Activated naive CD4-positive, alpha-beta T cell treated with anti-CD3 and anti-CD28 coated beads, Interleukin-2, amount 50 U/mL, for 24 hours (primary cell): Measurements from ENCODE around the gene ZNF350.
"Not testable (repeated sequence)": the region's sequence is repeated elsewhere in the genome, so short reads cannot be mapped to it uniquely, and the experiment has no call there.

ENCODE experiments used
- H3K27ac Mint-ChIP-seq: one replicate; pipeline ENCODE4 v1.8.0; 2021; ENCODE audit warnings: mild to moderate bottlenecking, mixed read lengths
- H3K27me3 Mint-ChIP-seq: one replicate; pipeline ENCODE4 v1.8.0; 2021; ENCODE audit warnings: mixed read lengths
- H3K36me3 Mint-ChIP-seq: one replicate; pipeline ENCODE4 v1.8.0; 2021; ENCODE audit warnings: mixed read lengths
- H3K4me1 Mint-ChIP-seq: one replicate; pipeline ENCODE4 v1.8.0; 2021; ENCODE audit warnings: mixed read lengths
- H3K4me3 Mint-ChIP-seq: one replicate; pipeline ENCODE4 v1.8.0; 2021; ENCODE audit warnings: mild to moderate bottlenecking, mixed read lengths
- H3K9me3 Mint-ChIP-seq: one replicate; pipeline ENCODE4 v1.8.0; 2021; ENCODE audit warnings: mixed read lengths

ZNF350 gene

DNA sequence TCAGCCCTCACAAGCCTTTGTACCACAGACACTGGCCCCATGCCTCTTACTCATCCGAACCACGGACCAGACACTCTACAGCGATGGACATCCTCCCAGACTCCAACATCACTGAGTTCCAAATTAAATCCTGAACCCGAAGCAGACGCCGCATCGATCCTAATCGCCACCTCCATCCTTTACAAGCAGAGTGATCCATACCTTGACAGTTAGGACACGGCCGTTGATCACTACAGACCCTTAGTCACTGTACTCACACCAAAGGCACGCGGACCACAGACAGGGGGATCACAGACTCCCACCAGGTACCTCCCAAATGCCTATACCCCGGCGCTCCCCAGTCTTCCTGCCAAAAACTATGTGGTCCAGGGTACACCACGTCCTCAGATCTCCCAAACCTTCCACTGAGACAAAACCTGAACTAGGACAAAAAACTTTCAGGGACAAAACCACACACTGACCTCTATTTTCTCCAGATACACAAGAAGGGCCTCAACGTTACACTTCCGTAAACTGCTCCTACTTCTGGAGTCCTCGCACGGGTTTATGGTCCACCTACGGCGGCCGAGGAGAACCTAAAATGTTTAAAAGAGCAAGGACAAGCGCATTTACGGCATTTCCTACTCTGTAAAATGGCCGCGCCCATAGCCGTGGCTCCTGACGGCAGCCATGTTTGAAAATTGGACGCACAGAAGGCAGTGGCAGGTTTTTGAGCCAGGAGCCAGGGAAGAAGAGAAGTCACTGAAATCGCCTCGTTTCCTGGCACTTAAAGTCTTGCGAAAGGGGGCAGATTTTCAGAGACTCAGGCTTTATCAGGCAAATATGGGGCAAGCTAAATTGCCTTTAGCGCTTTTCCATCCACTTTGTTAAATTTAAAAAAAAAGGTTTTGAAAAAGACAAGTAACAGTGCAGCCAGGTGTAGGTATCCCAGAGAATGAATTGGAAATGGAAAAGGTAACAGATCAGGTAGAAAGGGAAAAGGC is at the start of gene ZNF350:
Gene ZNF350, minus strand, starts transcription at position 532 of the 983 bp plus-strand sequence. CDS start 12,480 bp downstream, outside the sequence.
- Mint-ChIP-seq H3K36me3 (peaks cover 47% of the 10 kb centered on the region), H3K4me3 (peak within 1 kb of the TSS; percentile 98), H3K9me3 (peaks cover 26% of the 10 kb centered on the region), H3K27me3 (no peaks in the 10 kb centered on the region), H3K4me1 (peaks cover 24% of the 10 kb centered on the region), H3K27ac (peak within 1 kb of the TSS; percentile 97)

DNA sequence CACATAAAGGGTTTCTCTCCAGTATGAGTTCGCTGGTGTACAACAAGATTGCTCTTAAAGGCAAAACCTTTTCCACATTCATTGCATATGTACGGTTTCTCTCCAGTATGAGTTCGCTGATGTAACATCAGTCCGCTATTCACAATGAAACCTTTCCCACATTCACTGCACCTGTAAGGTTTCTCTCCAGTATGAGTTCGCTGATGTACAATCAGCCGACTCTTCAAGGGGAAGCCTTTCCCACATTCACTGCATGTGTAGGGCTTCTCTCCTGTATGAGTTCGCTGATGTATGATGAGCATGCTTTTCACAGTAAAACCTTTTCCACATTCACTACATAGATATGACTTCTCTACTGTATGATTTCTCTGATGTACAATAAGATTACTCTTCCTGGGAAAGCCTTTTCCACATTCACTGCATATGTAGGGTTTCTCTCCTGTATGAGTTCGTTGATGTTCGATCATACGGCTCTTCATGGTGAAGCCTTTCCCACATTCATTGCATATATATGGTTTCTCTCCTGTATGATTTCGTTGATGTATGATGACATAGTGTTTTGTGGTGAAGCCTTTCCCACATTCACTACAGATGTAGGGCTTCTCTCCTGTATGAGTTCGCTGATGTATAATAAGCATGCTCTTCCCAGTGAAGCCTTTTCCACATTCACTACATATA is 47.5 kb upstream of the ZNF350 start:
- Mint-ChIP-seq H3K36me3 (peaks cover 68% of the 10 kb centered on the region), H3K27me3 (no peaks in the 10 kb centered on the region), H3K4me3 (peak overlapping the region; percentile 47), H3K27ac (no peak overlapping the region), H3K9me3 (peaks cover 42% of the 10 kb centered on the region), H3K4me1 (no peaks in the 10 kb centered on the region)

DNA sequence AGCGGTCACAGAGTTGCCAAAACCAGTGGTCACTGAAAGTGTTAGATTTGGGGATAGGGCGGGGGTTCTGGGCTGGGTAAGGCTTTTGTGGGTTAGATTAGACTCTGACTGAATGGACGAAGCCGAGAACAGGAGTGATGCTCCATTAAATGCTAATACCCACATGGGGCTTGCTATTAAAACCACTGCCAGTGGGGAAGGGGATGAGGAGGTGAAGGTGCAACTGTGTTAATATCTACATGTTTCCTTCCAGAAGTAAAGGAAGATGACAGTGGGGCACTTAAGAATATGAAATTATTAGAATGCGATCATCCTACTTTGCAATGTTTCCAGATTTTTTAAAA is 42.1 kb upstream of the ZNF350 start:
- H3K4me1 Mint-ChIP-seq: peaks cover 33% of the 10 kb centered on the region
- H3K27ac Mint-ChIP-seq: peak overlapping the region; percentile 97
- peaks cover 18% of the 10 kb centered on the region for H3K9me3 Mint-ChIP-seq
- peaks cover 61% of the 10 kb centered on the region for H3K36me3 Mint-ChIP-seq
- no peaks in the 10 kb centered on the region for H3K27me3 Mint-ChIP-seq
- peak overlapping the region; percentile 94 for H3K4me3 Mint-ChIP-seq

DNA sequence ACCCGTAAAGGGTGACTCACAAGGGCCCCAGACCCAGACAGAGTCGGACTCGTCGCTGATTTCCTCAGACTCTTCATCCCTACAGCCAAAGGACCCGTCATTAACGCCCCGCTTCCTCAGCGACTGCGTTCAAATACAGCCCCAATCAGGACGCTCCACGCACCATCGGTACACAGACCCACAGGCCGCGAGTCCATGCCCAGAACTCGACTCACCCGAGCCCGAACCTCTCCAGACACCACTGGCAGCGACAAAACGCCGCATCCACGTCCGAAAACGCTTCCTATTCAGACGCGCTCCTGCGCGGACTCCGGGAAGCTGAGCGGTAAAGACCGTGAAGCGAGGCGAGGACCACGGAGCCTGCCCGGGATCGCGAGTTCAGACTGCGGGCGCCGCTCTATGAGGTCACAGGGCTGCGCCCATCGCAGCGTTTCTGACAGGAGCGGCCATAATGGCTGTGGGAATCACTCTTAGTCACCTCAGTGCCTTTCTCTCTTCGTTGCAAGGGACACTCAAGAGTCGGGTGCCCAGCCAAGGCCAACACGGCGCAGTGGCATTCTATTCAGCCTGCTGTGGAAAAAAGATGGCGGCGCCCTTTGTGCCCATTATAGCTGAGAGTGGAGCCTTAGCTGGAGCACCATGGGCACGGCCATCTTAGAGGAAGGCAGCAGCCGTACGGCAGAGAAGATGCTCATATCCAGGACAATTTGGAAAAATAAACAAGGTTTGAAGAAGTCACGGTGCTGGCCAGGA is 41.6 kb upstream of the ZNF350 start, which contains the start of gene ZNF614:
Gene ZNF614, minus strand, starts transcription at position 353 of the 753 bp plus-strand sequence. CDS start 2,634 bp downstream, outside the sequence.
- peaks cover 33% of the 10 kb centered on the region for H3K4me1 Mint-ChIP-seq

DNA sequence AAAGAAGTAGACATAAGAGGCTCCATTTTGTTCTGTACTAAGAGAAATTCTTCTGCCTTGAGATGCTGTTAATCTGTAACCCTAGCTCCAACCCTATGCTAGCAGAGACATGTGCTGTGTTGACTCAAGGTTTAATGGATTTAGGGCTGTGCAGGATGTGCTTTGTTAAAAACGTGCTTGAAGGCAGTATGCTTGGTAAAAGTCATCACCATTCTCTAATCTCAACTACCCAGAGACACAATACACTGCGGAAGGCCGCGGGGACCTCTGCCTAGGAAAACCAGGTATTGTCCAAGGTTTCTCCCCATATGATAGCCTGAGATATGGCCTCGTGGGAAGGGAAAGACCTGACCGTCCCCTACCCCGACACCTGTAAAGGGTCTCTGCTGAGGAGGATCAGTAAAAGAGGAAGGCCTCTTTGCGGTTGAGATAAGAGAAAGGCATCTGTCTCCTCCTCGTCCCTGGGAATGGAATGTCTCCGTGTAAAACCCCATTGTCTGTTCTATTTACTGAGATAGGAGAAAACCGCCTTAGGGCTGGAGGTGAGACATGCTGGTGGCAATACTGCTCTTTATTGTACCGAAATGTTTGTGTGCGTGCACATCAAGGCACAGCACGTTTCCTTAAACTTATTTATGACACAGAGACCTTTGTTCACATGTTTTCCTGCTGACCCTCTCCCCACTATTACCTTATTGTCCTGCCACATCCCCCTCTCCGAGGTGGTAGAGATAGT is 39.8 kb upstream of the ZNF350 start:
- not testable (repeated sequence) for H3K27ac Mint-ChIP-seq, H3K27me3 Mint-ChIP-seq
- Mint-ChIP-seq H3K4me1 (peaks cover 37% of the 10 kb centered on the region), H3K36me3 (peaks cover 67% of the 10 kb centered on the region), H3K4me3 (peak overlapping the region; percentile 94), H3K9me3 (peaks cover 22% of the 10 kb centered on the region)

More for the DNA sequence above, 41.6 kb upstream of the ZNF350 start, which contains the start of gene ZNF614:
- H3K9me3 Mint-ChIP-seq: peaks cover 17% of the 10 kb centered on the region
- peak within 1 kb of the TSS; percentile 97 for H3K27ac Mint-ChIP-seq
- H3K36me3 Mint-ChIP-seq: peaks cover 63% of the 10 kb centered on the region
- H3K4me3 Mint-ChIP-seq: peak within 1 kb of the TSS; percentile 94
- no peaks in the 10 kb centered on the region for H3K27me3 Mint-ChIP-seq

DNA sequence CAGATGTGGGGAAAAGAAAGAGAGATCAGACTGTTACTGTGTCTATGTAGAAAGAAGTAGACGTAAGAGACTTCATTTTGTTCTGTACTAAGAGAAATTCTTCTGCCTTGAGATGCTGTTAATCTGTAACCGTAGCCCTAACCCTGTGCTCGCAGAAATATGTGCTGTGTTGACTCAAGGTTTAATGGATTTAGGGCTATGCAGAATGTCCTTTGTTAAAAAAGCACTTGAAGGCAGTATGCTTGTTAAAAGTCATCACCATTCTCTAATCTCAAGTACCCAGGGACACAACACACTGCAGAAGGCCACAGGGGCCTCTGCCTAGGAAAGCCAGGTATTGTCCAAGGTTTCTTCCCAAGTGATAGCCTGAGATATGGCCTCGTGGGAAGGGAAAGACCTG is 37.8 kb upstream of the ZNF350 start:
- Mint-ChIP-seq H3K36me3 (peaks cover 75% of the 10 kb centered on the region), H3K9me3 (peaks cover 20% of the 10 kb centered on the region), H3K4me1 (peaks cover 42% of the 10 kb centered on the region)
- not testable (repeated sequence) for H3K27ac Mint-ChIP-seq, H3K4me3 Mint-ChIP-seq, H3K27me3 Mint-ChIP-seq

DNA sequence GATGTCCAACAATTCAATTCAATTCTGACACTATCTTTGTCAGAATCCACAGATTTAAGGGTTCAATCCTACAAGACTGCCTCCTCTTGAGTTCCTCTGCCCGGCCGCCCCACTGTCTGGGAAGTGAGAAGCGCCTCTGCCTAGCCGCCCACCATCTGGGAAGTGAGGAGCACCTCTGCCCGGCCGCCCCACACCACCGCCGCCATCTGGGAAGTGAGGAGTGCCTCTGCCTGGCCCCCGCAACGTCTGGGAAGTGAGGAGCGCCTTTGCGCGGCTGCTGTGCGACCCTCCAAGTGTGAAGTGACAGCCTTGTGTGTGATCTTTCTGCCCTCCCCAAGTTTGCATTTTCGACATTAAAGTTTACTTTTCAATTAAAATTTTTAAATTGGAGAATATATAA is 35.6 kb upstream of the ZNF350 start:
- H3K4me1 Mint-ChIP-seq: peaks cover 25% of the 10 kb centered on the region
- no peak overlapping the region for H3K4me3 Mint-ChIP-seq
- H3K27ac Mint-ChIP-seq: no peak overlapping the region
- H3K36me3 Mint-ChIP-seq: peaks cover 84% of the 10 kb centered on the region
- peaks cover 34% of the 10 kb centered on the region for H3K9me3 Mint-ChIP-seq
- no peaks in the 10 kb centered on the region for H3K27me3 Mint-ChIP-seq

DNA sequence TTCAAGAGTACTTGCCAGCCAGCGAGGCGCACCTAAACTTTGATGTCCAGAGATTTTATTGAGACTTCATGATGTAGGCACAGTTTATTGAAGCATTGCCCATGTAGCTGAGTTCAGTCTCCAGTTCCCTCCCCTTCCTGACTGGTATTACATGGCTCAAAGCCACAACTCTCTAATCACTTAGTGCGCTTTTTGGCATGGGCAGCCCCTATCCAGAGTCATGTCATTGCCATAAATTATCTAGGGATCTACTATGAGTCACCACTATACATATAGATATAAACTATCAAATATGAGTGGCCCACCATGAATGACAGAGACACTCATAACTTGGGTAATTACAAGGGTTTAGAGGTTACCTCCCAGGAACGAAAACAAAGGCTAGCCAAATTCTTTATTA is 33.9 kb upstream of the ZNF350 start:
- peaks cover 10% of the 10 kb centered on the region for H3K4me1 Mint-ChIP-seq
- H3K27me3 Mint-ChIP-seq: no peaks in the 10 kb centered on the region
- H3K4me3 Mint-ChIP-seq: no peak overlapping the region
- no peak overlapping the region for H3K27ac Mint-ChIP-seq
- H3K36me3 Mint-ChIP-seq: peaks cover 85% of the 10 kb centered on the region
- H3K9me3 Mint-ChIP-seq: peaks cover 40% of the 10 kb centered on the region

DNA sequence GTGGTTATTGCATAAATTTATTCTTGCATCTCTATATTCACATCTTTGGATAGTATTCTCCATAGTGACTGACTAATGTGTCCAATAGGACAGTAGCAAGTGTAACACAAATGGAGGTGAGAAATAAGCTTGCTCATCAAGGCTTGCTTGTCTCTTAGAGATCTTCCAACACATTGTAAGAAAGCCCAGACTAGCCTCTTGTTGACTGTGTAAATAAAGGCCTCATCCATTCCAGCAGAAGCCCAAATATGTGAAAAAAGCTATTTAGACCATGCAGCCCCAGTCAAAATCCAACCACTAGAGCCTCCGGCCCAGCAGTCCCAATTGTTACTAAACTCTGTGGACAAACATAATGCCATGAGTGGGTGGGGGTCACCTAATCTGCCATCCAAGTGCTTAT is 24.0 kb upstream of the ZNF350 start:
- Mint-ChIP-seq H3K4me3 (no peak overlapping the region), H3K36me3 (peaks cover 28% of the 10 kb centered on the region), H3K27ac (no peak overlapping the region), H3K4me1 (peaks cover 24% of the 10 kb centered on the region), H3K9me3 (peaks cover 13% of the 10 kb centered on the region), H3K27me3 (no peaks in the 10 kb centered on the region)

DNA sequence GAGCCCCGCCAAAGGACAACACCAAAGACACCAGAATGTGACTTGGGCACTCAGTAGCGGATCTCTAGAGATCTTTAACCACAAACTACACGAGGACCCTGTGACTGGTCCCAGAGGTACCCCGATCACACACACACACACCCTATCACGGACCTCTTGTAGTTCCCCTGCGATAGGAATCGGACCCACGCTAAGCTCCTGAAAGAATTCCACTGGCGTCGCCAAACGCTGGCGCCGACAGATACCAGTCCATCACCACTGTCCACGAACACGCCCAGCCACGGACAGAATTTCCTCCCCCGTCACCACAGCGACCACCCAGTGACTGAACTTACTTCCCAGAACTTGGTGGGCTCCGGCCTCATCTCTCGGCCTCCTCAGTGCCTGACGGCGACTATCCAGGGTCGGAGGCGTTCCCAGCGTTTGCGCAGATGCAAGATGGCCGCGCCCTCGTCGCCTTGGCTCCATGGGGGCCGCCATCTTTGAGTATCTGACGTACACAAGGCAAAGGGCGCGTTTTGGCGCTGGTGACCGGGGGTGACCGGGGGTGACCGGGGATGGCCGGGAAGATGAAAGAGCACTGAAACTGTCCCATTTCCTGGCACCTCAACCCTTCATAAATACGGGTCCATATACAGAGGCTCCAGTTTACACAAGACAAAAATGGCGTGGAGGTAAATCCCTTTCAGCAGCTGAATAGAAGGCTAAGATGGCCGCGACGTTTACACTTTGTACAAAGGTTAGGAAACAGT is 21.3 kb upstream of the ZNF350 start, which contains the start of gene ZNF615:
Gene ZNF615, minus strand, starts transcription at position 406 of the 752 bp plus-strand sequence. CDS start 4,500 bp downstream, outside the sequence.
- Mint-ChIP-seq H3K27ac (peak within 1 kb of the TSS; percentile 92), H3K9me3 (peaks cover 14% of the 10 kb centered on the region), H3K4me3 (peak within 1 kb of the TSS; percentile 95), H3K4me1 (peaks cover 24% of the 10 kb centered on the region), H3K27me3 (no peaks in the 10 kb centered on the region), H3K36me3 (peaks cover 30% of the 10 kb centered on the region)

DNA sequence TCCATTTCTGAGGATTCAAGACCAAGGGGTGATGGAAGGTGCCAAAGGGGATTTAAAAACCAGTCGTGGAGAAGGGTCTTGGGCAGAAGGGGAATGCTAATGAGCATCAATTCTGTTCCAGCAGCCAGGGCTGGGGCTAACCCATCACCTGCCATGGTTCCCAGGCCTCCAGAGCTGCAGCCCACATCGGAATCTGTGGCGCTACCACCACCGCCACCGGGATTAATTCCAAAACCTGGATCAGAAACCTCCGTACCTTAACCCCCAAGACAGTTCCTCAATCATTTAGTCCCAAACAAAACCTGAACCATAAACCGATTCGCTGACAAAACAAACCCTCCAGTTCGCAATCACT is 20.8 kb upstream of the ZNF350 start:
- Mint-ChIP-seq H3K36me3 (peaks cover 29% of the 10 kb centered on the region), H3K4me1 (peaks cover 24% of the 10 kb centered on the region), H3K27me3 (no peaks in the 10 kb centered on the region), H3K9me3 (peaks cover 14% of the 10 kb centered on the region), H3K27ac (peak overlapping the region; percentile 92), H3K4me3 (peak overlapping the region; percentile 95)

DNA sequence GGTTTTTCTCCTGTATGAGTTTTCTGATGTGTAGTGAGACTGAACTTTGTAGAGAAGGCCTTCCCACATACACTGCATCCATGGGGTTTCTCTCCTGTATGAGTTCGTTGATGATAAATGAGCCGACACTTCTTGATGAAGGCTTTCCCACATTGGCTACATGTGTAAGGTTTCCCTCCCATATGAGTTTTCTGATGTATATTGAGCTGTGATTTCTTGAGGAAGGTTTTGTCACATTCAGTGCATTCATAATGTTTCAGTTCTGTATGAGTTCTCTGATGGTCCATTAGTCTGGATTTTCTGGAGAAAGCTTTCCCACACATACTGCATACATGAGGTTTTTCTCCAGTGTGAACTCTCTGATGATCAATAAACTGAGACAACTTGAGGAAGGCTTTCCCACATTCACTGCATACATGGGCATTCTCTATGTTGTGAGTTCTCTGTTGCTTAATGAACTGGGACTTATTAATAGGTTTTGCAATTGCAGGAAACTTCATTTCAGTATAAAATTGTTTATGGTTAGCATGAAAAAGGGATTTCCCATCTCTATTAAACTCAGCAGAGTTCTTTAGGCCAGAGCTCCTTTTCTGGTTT is 7.5 kb upstream of the ZNF350 start:
- H3K27ac Mint-ChIP-seq: no peak overlapping the region
- peaks cover 61% of the 10 kb centered on the region for H3K36me3 Mint-ChIP-seq

DNA sequence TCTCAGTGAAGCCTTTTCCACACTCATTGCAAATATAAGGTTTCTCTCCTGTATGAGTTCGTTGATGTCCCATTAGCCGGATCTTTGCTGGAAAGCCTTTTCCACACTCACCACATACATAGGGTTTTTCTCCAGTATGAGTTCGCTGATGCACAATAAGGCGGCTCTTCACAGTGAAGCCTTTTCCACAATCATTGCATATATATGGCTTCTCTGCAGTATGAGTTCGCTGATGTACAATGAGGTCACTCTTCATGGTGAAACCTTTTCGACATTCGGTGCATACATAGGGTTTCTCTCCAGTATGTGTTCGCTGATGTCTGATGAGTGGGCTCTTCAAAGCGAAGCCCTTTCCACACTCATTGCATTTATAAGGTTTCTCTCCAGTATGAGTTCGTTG is 6.8 kb upstream of the ZNF350 start:
- H3K9me3 Mint-ChIP-seq: peaks cover 22% of the 10 kb centered on the region
- H3K4me1 Mint-ChIP-seq: peaks cover 3% of the 10 kb centered on the region
- no peaks in the 10 kb centered on the region for H3K27me3 Mint-ChIP-seq
- H3K27ac Mint-ChIP-seq: no peak overlapping the region
- H3K36me3 Mint-ChIP-seq: peaks cover 62% of the 10 kb centered on the region
- no peak overlapping the region for H3K4me3 Mint-ChIP-seq

More for the DNA sequence above, 7.5 kb upstream of the ZNF350 start:
- no peaks in the 10 kb centered on the region for H3K27me3 Mint-ChIP-seq
- H3K4me1 Mint-ChIP-seq: no peaks in the 10 kb centered on the region
- H3K4me3 Mint-ChIP-seq: no peak overlapping the region
- peaks cover 16% of the 10 kb centered on the region for H3K9me3 Mint-ChIP-seq

DNA sequence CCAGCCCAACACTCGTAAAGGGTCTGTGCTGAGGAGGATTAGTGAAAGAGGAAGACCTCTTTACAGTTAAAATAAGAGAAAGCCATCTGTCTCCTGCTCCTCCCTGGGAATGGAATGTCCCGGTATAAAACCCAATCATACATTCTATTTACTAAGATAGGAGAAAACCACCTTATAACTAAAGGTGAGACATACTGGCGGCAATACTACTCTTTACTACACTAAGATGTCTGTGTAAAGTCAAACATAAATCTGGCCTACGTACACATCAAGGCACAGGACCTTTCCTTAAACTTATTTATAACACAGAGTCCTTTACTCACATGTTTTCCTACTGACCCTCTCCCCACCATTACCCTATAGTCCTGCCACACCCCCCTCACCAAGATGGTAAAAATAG is 3.3 kb downstream of the ZNF350 start:
- Mint-ChIP-seq H3K27me3 (no peaks in the 10 kb centered on the region), H3K4me3 (no peak overlapping the region), H3K4me1 (peaks cover 24% of the 10 kb centered on the region), H3K27ac (no peak overlapping the region), H3K36me3 (peaks cover 61% of the 10 kb centered on the region), H3K9me3 (peaks cover 26% of the 10 kb centered on the region)
